ENCODE data around the gene CFAP46.
"Not testable (repeated sequence)": the region's sequence is repeated elsewhere in the genome, so short reads cannot be mapped to it uniquely, and the experiment has no call there.

CFAP46 gene

DNA sequence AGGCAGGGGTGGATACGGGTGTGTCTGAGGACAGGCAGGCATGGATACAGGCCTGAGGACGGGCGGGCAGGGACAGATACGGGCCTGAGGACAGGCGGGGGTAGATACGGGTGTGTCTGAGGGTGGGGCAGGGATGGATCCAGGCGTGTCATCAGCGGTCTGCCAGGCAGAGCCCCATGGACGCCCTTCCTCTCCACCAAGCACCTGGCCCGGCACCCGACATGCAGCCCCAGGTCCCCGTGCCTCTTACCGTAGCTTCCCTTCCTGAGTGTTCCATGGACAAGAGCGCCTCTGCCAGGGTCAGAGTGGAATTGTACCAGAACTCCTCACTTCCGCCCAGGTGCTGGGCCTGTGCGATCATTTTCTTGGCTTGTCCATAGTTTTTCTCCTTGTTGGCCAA, 81.8 kb downstream of the CFAP46 start:
- DNase-seq, result no peak

- DNase-seq, result no peak
These were observed 83.1 kb downstream of the CFAP46 start for GRCh38 chr10:132859084-132859855.

DNA sequence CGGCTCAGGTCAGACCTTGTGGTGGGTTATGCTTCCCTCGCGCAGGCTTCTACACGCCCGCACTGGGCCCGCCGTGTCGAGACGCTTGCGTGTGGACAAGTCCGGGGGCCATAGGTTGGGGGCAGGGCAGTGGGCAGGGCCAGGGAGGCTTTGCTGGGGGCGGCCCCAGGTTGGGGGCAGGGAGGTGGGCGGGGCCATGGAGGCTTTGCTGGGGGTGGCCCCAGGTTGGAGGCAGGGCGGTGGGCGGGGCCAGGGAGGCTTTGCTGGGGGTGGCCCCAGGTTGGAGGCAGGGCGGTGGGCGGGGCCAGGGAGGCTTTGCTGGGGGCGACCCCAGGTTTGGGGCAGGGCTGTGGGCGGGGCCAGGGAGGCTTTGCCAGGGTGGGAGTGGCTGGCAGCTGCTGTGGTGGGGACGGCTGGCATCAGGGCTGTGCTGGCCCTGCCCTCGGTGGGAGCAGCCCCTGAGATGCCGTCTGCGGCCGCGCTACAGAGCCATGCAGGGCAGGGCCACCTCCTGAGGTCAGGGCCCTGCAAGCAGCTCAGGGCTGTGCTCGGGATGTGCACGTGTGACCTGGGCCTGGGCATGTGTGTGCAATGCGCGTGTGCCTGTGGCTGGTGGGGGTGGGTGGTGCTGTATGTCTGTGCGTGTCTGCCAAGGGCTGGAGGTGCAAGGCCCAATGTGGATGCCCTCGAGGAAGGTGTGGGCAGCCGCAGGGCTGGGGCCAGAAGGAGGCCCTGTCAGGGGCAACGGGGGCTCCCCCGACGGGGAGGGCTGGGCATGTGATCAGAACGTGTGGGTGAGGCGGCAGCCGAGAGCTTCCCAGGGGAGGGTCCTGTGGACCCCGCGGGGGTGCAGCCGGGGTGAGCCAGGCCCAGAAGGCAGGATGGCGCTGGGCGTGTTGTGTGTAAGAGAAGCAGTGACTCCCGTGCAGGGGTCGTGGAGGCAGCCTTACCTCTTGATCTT, 84.0 kb downstream of the CFAP46 start:
- DNase-seq, result no peak

DNA sequence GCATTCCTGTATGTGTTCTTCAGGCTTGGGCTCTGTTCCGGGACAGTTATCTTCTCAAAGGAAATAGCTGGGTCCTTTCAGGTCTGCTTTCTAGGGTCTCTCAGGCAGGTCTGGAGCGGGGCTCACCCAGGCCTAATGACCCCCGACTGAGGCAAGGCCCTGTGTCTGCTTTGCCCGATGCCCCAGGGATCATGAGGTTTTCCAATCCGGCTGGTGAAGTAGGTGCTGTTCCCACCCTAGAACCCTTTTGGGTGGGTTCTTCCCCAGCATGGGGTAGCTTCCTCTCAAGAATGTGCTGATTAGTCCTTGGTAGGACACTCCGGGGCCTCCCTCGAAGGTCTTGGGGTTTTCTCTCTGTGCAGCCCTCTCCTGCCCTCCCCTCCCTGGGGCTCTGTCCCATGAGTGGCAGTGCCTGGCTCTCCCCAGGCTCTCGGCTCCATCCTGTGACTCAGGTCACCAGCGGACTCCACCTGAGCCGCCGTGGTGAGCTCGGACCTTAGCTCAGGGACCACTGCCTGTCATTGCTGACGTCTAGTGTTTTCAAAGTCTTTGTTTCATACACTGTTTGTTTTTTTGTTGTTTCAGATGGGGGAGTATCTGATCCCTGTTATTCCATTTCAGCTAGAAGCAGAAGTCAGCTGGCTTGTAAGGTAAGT, 85.4 kb downstream of the CFAP46 start:
- no peak for DNase-seq

- DNase-seq, result no peak
These were observed 86.5 kb downstream of the CFAP46 start for GRCh38 chr10:132855889-132856288.

DNA sequence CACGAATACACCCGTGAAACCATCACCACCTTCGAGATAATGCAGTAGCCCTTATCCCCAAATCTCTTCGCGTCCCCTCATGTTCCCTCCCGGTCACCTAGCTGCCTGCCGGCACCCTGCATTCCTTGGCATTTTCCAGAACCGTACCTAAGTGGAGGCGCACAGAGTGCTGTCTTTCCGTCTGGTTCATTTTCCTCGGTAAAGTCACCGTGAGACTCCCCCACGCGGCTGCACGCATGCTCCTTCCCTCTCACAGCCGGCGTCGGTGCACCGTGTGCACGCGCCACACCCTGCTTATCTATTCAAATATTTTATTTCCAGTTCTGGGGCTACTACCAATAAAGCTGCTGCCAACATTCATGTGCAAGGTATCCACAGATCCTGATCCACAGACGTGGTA, 90.9 kb downstream of the CFAP46 start:
- no peak for DNase-seq

- no peak for DNase-seq
These were observed 91.5 kb downstream of the CFAP46 start for GRCh38 chr10:132850896-132851295.

DNA sequence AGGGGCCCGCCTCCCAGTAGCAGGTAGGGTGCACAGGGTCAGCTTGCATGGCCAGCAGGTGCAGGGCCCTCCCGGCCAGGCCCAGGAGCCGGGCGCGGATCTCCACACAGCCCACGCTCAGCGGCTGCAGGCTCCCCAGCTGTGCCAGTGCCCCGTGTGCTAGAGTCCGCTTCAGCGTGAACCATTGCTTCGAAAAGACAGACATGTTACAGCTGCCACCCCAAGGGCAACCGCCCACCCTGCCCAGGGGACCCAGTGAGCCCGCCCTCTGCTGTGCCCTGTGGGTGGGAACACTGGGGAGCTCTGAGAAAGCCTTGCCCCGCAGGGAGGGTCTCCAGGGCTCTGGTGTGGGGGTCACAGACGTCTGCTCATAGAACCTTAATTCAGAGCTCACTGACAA, 92.1 kb downstream of the CFAP46 start:
- no peak for DNase-seq

- no peak for DNase-seq
These were observed 92.8 kb downstream of the CFAP46 start for GRCh38 chr10:132849546-132850031.

- no peak for DNase-seq
These were observed 93.3 kb downstream of the CFAP46 start for GRCh38 chr10:132848951-132849545.

DNA sequence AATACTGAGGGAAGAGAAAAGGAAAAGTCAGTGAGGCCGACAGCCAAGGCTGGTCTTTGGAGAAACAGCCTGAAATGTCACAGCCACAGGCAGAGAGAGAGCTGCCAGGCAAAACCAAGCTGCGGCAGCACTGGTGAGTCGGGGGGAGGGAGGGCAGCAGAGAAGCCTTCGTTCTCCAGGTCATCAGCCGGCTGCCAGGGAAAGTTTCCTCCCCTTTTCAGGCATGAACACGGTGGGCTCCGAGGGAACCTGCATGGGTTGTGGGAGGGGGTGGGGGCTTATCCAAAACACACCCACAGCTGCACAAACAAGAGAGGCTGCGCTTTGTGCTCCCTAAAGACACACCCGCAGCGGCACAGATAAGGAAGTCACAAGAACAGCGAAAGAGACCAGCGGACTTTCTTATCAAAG, 94.1 kb downstream of the CFAP46 start:
- no peak for DNase-seq

DNA sequence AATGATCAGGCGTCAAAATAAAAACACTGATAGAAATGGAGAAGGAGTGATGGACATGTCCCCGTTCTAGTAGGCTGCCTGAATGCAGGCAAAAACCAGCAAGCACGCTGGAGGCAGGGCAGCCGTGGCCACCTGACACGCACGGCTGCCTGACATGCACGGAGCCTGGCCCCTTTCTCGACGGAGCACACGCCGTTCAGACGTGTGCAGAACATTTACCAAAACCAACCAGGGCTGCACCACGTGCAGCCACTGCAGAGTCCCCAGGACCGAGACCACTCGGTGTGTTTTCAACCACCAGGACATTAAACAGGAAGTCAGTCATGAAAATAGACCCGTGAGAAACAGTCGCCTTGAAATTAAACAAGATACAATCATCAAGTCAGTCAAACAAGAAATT, 94.5 kb downstream of the CFAP46 start:
- DNase-seq, result no peak

- no peak for DNase-seq
These were observed 95.0 kb downstream of the CFAP46 start for GRCh38 chr10:132847416-132847777.

DNA sequence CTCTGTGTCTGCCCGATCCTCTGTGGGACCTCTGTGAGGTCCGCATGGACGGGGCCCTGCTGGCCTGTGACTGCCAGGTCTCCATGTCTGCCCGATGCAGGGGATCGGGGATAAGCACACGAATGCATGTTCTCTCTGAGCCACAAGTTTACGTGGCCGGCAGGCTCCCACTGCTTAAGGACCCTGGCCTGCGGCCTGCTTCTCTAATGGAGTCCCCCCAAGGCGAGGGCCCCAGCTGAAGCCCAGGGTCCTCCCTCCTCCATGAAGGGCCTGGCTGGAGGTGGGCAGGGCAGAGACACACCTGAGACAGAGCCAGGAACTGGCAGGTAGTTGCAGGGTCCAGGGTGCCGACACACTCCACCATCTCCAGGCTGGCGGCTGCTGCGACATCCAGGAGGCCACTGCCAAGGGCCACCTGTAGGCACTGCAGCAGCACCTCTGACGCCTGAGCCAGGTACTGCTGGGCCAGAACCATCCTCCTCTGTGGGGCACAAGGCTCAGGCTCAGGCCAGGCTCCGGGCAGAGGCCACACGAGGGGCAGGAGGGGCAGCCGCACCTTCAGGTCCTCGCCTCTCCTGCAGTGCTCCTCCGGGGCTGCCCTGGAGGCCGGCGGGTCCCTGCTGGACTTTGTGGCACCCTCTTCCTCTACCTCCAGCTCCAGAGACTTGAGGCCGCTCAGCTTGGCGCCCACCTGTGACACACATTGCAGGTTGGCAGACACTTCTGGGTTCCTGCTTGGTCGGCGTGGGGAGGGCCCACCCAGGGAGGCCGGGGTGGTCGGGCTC, 95.5 kb downstream of the CFAP46 start:
- DNase-seq, result no peak

- no peak for DNase-seq
These were observed 96.4 kb downstream of the CFAP46 start for GRCh38 chr10:132845780-132846595.

DNA sequence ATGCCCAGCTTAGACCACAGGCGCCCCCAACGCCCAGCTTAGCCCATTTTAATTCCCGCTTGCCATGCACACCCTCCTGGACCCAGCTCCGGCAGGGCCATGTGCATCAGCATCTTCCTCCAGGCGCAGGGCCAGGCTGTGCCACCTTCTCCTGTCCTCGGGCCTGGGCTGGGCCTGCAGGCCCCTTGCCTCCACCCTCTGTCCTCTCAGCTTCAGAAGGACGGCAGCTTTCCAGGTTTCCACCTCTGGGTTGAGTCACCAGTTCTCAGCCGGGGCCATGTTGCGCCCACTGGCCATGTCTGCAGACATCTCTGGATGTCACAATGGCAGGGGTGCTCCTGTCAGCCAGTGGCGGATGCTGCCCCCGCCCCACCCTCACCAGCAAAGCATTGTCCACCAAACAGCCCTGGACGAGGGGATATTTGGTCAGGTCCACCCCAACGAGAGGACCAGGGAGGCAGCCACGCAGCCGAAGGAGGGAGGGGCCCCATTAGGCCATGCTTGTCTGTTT, 97.3 kb downstream of the CFAP46 start:
- DNase-seq, result no peak

GRCh38 chr10:132844069-132844809, 98.1 kb downstream of the CFAP46 start:
- no peak for DNase-seq

DNA sequence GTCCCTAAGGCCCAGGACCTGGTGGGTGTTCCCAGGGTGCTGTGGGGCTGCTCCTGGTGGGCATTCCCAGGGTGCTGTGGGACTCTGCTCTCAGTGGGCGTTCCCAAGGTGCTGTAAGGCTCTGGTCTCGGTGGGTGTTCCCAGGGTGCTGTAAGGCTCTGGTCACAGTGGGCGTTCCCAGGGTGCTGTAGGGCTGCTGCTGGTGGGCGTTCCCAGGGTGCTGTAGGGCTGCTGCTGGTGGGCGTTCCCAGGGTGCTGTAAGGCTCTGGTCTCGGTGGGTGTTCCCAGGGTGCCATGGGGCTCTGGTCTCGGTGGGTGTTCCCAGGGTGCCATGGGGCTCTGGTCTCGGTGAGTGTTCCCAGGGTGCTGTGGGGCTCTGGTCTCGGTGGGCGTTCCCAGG, 99.1 kb downstream of the CFAP46 start:
- DNase-seq, result not testable (repeated sequence)

- no peak for DNase-seq
These were observed 100.0 kb downstream of the CFAP46 start for GRCh38 chr10:132842397-132842796.

- DNase-seq, result no peak
These were observed 100.8 kb downstream of the CFAP46 start for GRCh38 chr10:132841615-132841975.

All from NCI-H446 (cell line).